ENCODE measurements around the gene MCM3AP.

DNA sequence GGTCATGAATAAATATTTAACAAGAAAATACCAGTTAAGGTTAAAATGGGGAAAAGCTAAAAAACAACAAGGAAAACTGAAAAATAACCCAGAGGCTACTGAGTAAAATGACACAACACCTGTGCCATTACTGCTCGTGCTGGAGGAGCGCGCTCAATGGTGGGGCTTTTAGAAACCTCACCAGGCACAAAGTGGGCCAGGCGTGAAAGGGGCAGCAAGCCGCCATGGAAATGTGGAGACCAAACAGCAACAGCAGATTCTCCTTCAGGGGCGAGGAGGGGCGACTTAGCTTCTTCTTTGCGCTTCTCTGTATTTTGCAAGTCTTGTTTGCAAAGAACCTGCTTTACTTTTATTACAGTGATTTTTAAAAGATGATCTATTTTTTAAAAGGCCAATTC lies 82.2 kb downstream of the MCM3AP start:
- no peak for TF ChIP-seq POLR2A (IDR thresholded peaks at IDR 0.05)
- no peak for TF ChIP-seq POLR2AphosphoS5 (IDR thresholded peaks at IDR 0.05)
- TF ChIP-seq CTCF (IDR thresholded peaks at IDR 0.05), result no peak
- TF ChIP-seq EP300 (IDR thresholded peaks at IDR 0.05), result no peak

Data from sigmoid colon (tissue), 4 donors.